ENCODE data around the gene PPP1R16B.
"Not testable (repeated sequence)": the region's sequence is repeated elsewhere in the genome, so short reads cannot be mapped to it uniquely, and the experiment has no call there.

The PPP1R16B gene

DNA sequence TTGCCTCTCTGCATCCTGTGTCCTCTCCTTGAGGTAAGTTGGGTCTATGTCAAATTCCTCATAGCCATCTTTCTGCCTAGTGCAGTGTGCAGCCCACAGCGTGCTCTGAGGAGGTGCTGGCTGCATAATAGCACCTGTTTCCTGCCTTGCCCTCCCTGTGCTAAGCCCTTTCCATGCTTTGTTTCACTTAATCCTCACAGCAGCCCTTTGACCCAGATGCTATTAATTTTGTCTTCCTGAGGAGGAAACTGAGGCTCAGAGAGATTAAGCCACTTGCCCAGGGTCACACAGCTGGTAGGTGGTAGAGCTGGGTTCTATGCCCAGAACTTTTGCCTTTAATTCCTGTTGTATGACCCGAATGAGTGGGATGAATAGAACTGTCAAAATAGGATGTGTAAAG is 134.2 kb downstream of the PPP1R16B start:
- DNase-seq: no peak

DNA sequence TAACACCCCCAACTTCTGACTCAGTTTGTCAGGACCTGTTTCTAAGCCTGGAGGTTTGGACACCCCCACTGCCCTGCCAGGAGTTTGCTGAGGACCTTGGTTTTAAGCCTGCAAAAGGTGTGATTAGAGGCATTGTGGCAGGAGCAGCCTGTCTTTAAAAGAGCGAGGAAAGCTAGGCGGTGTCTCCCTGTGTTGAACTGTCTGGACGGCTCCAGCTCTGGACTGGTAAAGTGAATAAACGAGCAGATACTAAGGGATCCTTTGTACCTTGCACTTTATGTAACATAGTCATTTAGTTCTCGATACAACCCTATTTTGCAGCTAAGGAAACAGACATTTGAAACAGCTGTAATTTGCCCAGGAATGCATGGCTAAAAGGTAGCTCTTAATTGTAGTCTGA is 135.1 kb downstream of the PPP1R16B start:
- DNase-seq: no peak

DNA sequence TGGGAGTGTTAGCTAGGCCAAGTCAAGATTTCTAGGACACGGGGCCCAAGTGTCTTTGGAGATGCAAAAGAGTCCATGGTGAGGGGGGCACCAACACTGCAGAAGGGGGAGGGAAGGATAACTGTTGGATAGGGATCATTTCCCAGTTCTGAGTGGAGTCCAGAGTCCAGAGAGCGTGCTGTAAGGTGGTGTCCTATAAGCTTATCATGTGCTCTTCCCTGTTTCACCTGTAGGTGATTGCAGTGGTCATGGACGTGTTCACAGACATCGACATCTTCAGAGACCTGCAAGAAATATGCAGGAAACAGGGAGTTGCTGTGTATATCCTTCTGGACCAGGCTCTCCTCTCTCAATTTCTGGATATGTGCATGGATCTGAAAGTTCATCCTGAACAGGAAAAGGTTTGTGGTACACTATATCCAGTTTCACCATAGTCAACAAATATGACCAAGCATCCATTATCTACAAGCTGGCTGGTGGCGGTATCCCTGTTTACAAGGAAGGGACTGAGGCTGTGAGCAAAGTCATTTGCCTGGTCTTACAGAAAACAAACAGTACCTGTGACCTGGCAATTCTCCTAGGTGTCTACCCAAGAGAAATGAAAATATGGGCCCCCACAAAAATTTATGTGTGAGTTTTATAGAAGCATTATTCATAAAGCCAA is 136.4 kb downstream of the PPP1R16B start:
- DNase-seq: no peak

DNA sequence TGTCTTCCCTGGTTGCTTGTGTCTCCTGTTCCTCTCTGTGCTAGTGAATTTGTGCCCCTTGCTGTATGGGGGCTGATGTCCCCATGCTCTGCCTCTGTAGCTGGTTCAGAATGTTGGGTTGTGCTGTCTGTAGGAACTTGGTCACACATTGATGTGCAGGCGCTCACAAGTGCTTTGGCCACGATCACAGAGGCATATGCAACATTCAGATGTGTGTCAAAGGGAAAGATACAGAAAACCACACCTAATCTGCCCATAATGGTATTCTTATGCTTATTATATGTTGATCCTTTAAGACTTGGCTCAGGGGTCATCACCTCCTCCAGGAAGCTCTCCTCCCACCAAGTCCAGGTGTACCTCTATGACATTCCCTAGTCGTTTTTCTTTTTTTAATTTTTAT is 139.5 kb downstream of the PPP1R16B start:
- DNase-seq: no peak

DNA sequence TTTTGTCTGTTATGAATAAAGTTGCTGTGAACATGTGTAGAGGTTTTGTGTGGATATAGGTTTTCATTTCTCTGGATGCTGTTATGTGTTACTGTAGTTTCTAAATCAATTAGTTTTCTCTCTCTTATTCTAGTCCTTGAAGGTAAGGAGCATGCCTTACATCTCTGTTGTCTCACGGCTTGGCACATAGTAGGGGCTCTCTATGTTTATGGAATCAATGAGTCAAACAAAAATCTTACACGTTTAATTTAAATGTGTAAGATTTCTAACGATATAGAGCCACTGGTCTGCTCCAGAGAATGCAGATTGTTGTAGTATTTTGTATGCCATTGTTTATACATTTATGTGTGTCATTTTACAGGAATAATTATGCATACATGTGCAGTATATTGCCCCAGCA is 141.3 kb downstream of the PPP1R16B start:
- DNase-seq: no peak

DNA sequence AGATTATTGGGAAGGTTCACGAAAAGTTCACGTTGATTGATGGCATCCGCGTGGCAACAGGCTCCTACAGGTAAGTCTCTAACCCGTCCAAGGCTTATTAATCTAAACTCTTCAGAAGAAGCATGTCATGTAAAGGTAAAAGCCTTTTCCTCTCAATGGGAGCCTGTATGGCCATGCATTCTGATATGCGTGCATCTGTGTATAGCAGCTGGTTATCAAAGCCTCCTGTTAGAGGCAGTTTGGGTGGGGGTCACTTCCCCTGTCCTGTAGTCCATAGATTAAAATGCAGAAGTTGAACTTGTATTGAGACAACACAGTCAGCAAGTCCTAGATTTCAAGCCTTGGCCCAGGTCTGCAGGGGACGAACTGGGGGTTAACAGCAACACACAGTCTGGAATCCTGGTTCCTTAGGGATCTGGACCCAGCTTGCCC is 142.4 kb downstream of the PPP1R16B start:
- DNase-seq: no peak

DNA sequence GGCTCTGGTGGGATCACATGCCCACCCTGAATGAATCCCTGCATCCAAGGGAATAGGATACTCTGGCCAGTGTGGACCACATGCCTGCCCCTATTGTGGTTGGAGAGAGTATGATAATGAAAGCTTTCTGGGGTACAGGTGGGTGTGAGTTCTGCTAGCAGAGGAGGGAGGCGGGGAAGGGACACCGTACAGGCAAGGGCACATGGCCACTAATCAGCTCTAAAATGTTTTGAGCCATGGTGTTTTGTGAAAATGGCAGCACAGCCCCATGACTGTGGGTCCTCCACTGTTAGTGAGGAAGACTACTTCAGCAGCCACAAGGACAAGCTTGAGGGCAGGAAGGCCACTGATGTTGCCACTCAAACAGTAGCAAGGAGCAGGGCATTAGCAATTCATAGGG is 144.8 kb downstream of the PPP1R16B start:
- no peak for DNase-seq

DNA sequence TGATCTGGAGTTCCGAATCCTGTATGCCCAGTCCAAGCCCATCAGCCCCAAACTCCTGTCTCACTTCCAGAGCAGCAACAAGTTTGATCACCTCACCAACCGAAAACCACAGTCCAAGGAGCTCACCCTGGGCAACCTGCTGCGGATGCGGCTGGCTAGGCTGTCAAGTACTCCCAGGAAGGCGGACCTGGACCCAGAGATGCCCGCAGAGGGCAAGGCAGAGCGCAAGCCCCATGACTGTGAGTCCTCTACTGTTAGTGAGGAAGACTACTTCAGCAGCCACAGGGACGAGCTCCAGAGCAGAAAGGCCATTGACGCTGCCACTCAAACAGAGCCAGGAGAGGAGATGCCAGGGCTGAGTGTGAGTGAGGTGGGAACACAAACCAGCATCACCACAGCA is 146.1 kb downstream of the PPP1R16B start:
- DNase-seq: no peak

DNA sequence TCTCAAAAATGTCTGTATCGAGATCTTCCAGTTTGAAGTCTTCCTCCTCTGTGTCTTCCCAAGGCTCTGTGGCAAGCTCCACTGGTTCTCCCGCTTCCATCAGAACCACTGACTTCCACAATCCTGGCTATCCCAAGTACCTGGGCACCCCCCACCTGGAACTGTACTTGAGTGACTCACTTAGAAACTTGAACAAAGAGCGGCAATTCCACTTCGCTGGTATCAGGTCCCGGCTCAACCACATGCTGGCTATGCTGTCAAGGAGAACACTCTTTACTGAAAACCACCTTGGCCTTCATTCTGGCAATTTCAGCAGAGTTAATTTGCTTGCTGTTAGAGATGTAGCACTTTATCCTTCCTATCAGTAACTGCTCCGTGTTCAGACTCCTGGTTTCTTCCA is 146.7 kb downstream of the PPP1R16B start:
- no peak for DNase-seq

DNA sequence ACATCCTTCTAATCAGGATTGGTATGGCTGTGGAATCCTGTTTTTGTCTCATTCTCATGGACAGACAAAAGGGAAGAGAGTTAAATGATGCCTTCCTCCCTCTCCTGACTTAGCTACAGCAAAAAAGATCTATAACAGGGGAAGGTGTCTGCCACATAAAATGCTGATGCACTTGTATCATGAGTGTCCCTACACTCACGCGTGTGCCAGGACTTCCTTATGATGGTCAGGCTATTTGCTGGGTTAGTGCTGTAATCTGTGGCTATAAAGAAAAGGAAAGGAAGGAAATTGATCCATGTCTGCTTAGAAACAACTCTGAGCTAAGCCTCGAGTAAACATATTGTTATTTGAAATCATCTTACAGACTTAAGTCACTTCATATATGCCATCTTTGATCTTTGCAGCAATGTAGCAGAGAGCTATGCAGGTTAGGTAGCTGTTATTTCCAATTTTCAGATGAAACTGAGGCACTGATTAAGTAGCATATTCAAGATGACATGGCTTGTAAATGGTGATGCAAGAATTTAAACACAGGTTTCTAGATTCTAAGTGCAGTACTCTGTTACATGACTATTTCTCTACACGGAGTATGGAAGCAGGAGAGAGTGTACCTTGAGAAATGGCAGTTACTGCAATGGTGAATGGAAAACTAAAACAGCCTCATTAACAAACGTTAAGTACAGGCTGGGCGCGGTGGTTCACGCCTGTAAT is 148.3 kb downstream of the PPP1R16B start:
- no peak for DNase-seq

DNA sequence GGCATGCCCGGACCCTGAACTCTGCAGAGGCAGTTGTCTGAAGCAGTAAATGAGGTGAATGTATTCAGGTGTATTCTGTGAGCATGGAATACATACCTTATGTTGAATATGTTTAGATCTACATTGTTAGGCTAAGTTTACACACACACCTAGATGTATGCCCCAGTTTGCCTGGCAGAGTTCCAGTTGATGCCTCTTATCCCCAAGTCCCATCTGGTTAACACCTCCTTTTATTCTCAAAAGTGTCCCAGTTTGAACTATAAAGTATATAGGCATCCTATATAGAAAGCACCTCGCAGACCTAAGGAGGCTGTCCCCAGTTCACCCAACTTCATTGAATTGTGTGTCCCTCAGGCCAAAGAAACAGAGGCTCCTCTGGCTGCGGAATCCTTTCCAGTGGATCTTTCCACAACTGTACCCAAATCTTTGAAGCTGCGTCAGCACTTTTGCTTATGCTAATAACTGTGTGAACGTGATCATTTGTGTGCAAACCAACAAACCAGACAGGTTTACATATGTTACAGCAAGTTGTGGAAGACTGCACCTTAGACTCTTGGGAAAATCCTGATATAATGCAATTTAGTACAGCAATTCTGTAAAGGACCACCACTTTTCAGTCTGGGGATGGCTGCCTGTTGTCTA is 151.9 kb downstream of the PPP1R16B start:
- no peak for DNase-seq

DNA sequence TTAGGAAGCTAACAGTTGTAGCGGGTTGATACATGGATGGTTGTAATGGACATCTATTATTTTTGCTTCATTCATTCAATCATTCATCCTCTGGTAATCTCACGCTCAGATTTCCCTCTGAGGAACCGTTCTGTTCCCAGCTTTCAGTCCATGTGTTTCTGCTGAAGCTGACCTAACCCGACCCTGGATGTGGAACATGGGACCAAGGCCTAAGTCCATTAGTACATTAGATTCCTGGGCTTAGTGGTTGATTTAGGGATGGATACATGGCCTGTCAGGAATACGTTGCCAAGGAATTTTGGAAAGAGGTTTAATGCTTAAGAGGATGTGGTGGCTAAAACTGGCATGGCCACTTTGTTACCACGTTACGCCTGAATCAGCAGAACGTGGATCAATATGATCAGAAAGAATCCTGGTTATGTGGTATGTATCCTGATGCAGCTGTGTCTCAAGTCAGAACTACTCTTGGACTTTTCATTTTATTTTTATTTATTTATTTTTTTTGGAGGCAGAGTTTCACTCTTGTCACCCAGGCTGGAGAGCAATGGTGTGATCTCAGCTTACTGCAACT is 152.5 kb downstream of the PPP1R16B start:
- DNase-seq: no peak

DNA sequence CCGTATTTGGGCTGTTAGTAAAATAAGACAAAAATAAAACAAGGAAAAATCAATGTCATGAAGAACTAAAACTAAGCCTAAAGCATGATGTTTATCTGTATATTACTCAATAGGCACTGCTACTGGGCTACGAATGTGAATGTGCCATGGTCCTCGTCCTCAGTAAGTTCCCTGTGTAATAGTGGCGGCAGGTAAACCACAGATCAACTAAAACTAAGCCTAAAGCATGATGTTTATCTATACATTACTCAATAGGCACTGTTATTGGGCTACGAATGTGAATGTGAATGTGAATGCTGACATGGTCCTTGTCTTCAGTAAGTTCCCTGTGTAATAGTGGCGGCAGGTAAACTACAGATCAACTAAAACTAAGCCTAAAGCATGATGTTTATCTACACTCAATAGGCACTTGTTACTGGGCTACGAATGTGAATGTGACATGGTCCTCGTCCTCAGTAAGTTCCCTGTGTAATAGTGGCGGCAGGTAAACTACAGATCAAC is 154.7 kb downstream of the PPP1R16B start:
- not testable (repeated sequence) for DNase-seq

DNA sequence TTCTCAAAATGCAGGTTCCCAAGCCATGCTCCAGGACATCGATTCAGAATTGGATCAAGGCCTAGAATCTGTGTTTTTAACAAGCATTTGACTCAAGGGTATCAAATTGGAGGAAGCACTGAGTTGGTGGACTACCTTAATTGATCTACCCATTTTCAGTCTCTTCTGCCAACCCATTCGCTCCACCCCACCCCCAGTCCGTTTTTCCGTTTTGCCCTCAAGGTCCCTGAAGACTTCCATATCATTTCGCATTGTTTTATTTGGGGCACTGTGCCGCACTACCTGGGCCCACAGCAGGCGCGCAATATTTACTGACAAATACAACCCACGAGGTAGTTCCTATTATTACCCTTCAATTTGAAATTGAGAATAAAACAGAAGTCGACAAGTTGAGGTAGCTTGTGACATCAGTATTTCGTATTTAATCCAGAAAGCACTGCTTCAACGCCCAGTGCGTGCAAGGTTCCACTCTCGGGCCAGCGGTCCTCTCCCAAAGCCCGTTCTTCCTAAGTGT is 156.1 kb downstream of the PPP1R16B start:
- peak; percentile 42 for DNase-seq

DNA sequence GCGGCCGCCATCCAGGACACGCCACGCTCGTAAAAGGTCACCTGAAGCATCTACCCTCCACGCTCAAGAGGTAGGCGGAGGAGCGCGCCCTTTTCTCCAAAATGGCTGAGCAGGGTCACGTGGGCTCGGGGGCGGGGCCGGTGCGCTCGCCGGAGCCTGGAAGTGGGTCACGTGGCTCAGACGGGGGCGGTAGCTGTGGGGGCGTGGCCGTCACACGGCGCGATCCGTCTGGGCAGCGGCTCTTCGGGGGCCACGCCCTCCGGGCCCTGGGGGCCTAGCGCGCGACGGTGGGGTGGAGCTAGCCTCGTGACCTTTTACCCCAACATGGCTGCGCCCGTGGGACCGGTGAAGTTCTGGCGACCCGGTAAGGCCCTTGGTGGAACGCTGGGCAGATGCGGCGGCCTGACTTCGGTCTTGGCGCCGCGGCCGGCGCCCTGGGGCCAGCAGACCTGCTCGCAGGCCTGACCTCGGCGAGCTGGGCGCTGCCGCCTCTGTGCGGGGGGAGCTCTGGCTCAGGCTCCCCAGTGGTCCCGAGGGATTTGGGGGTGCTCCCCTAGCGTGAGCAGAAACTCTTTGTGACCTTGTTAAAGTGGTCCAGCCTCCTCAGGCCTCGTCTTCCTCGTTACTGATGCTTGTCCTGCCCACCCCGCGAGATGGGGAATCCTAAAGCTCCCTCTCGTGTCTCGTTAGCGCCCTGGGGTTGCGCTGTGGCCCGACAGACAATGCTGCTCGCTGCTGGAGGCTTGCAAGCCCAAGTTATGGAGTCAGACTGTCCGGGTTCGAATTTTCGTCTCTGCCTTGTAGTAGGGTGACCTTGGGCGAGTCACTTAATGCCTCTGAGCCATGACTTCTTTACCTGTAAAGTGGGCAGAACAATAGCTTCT is 156.8 kb downstream of the PPP1R16B start, which contains the start of gene DHX35:
Gene DHX35 (plus strand): TSS at position 301 of the 884 bp plus-strand sequence. CDS start 24 bp downstream, at position 325.
- DNase-seq: peak; percentile 99

DNA sequence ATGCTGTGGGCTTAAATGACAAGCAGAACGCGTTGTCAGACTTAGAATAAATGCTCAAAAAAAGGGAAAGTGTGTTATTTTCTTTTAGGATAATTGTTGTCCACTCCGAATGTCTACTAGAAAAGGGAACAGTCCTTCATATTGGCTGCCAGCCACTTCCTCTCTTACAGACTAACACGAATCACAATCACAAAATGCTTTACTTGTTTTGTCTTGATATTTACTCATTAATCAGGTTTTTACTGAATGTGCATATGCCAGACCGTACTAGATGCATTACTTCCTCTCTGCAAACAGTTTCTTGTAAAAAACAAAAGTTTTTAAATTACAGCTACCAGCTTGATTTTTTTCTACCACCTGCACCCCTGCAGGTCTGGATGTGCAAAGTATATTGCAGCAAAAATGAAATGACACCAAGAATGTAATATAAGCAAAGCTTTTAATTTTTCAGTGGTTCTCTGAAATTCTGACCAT is 157.5 kb downstream of the PPP1R16B start:
- DNase-seq: no peak

DNA sequence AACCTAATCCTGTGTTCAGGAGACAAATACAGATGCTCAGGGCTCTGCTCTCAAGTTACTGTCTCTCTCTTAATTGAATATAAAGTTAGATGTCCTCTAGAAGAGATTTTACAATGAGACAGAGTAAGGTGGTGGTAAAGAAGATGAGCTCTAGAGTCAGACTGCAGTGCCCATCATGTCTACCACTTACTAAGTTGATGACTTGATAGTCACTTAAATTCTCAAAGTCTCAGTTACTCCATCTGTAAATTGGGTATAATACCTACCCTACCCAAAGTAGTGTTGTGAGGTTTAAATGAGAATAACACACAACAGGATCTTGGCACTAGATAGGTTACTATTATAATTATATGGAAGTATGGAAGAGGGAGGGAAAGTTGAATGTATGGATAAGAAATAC is 158.2 kb downstream of the PPP1R16B start:
- no peak for DNase-seq

DNA sequence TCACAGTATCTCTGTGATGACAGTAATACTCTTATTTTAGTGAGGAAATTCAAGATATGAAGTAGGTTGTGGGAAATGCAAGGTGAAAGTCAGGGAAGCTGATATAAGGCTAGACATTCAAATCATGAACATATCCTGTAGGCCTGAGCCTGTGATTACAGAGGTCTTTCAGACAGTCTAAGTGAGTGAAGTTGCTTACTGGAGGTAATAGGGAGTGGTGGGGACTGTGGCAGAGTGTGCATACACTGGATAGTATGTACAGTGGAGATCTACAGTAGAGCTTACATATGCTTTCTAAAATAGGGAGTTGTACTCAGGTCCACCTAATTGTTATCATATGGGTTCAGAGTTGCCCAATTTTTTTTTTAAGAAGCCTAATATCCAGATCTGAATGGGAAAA is 159.8 kb downstream of the PPP1R16B start:
- DNase-seq: no peak

DNA sequence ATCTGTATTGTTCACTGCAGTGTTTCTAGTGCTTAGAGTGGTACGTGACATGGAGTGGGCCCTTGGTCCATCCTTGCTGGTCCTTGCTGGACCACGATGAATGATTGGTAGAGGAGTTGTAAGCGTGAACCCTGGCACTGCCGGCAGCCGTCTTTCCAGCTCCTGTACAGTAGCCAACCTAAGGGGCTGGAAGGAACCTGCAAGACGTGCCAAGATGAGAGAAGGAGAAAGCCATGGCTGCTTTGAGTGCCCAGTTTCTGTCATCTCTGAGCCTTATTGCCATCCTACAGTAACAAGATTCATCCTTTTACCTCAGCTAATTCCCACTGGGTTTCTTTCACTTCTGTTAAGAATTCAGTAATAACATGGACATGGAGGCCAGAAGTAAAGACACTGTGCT is 162.6 kb downstream of the PPP1R16B start:
- DNase-seq: no peak

DNA sequence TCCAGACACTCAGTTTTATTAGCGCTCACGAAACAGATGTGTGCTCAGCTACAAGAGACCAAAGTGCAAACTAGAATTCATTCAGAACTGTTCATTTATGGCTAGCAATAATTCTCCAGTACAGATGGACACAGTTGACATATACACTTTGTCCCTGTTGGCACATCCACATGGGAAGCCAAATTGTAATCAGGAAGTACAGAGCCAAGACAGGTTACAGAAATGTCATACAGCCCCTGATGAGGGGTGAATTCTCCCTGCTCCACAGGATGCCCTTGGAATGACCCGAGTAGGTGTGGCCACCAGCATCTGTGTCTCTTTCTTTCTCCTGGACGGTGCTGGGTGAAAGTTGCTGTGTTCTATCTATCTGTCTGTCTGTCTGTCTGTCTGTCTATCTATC is 164.2 kb downstream of the PPP1R16B start:
- no peak for DNase-seq

DNA sequence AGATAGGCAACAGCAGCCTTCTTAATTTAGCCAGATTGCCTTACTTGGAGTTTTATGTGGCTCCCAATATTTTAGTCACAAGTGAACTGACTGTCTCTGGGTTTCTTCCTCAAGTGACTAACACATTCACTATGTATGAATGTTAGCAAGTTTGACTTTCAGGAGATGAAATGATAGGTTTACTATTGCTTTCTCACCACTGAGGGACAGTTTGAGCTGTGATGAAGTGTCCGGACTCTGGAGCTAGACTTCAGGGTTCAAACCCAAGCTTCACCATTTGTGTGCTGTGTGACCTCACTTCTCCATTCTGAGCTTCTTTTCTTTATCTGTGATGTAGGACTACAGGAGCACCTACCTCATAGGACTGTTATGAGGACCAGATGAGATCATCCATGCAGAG is 164.8 kb downstream of the PPP1R16B start:
- no peak for DNase-seq

Measured in activated CD4-positive, alpha-beta T cell treated with anti-CD3 and anti-CD28 coated beads, Interleukin-2, Interleukin-6, amounts not matched to agents 100 ng/mL and 50 ng/mL, durations not matched to agents 16 hours and 8 hours (primary cell).